Stimulated activated CD4-positive, alpha-beta T cell treated with anti-CD3 and anti-CD28 coated beads, Interleukin-4, amount 100 ng/mL, for 24 hours (primary cell): ENCODE data around the gene RPL4.
"Not testable (repeated sequence)": the region's sequence is repeated elsewhere in the genome, so short reads cannot be mapped to it uniquely, and the experiment has no call there.

Source experiments
- DNase-seq: peaks from one replicate; pipeline ENCODE4 v3.0.0-alpha.2; 2020

The RPL4 gene

GRCh38 chr15:66489179-66489791 lies 15.4 kb downstream of the RPL4 start:
- no peak for DNase-seq

GRCh38 chr15:66488525-66488924 lies 16.1 kb downstream of the RPL4 start:
- no peak for DNase-seq

GRCh38 chr15:66486887-66487286 lies 17.8 kb downstream of the RPL4 start:
- no peak for DNase-seq

GRCh38 chr15:66484539-66485112 lies 20.0 kb downstream of the RPL4 start:
- DNase-seq, result no peak

GRCh38 chr15:66483131-66483566 lies 21.5 kb downstream of the RPL4 start:
- no peak for DNase-seq

GRCh38 chr15:66482539-66482938 lies 22.1 kb downstream of the RPL4 start:
- DNase-seq, result no peak

GRCh38 chr15:66481107-66481856 lies 23.4 kb downstream of the RPL4 start:
- no peak for DNase-seq

- DNase-seq, result no peak
Observed at GRCh38 chr15:66480267-66480666, 24.4 kb downstream of the RPL4 start.

GRCh38 chr15:66477011-66477410 lies 27.6 kb downstream of the RPL4 start:
- DNase-seq, result no peak

- no peak for DNase-seq
Observed at GRCh38 chr15:66476535-66476934, 28.1 kb downstream of the RPL4 start.

- no peak for DNase-seq
Observed at GRCh38 chr15:66474963-66475362, 29.7 kb downstream of the RPL4 start.

- DNase-seq, result no peak
Observed at GRCh38 chr15:66474135-66474534, 30.5 kb downstream of the RPL4 start.

GRCh38 chr15:66472176-66472999 lies 32.3 kb downstream of the RPL4 start:
- DNase-seq, result peak; percentile 33

GRCh38 chr15:66470825-66471224 lies 33.8 kb downstream of the RPL4 start:
- DNase-seq, result not testable (repeated sequence)

- not testable (repeated sequence) for DNase-seq
Observed at GRCh38 chr15:66467162-66468040, 37.3 kb downstream of the RPL4 start.

- not testable (repeated sequence) for DNase-seq
Observed at GRCh38 chr15:66465294-66465693, 39.4 kb downstream of the RPL4 start.

- no peak for DNase-seq
Observed at GRCh38 chr15:66462627-66463026, 42.0 kb downstream of the RPL4 start.

GRCh38 chr15:66461917-66462316 lies 42.7 kb downstream of the RPL4 start:
- DNase-seq, result no peak

GRCh38 chr15:66461294-66461693 lies 43.4 kb downstream of the RPL4 start:
- not testable (repeated sequence) for DNase-seq

GRCh38 chr15:66459818-66460615 lies 44.6 kb downstream of the RPL4 start:
- DNase-seq, result no peak

GRCh38 chr15:66456211-66456610 lies 48.4 kb downstream of the RPL4 start:
- DNase-seq, result no peak
